NB4 (cell line): Measurements from ENCODE around the gene RUFY1.
A peak's percentile ranks its signal among the peaks of the same experiment; 100 is the strongest.

Experiments
- MYC ChIP-seq: IDR thresholded peaks from 2 replicates; pipeline ENCODE4 v1.6.1; 2011; ENCODE audit warnings: low read depth, low read length
- POLR2A ChIP-seq: IDR thresholded peaks from 2 replicates; pipeline ENCODE4 v1.6.1; 2011; ENCODE audit warnings: mild to moderate bottlenecking; ENCODE audit not compliant: insufficient read length; ENCODE audit errors: extremely low read depth
- TF ChIP-seq, protein P1 (sequence below): IDR thresholded peaks from one replicate; pipeline ENCODE4 v1.5.1; 2012; ENCODE audit warnings: low read depth, low read length

DNA sequence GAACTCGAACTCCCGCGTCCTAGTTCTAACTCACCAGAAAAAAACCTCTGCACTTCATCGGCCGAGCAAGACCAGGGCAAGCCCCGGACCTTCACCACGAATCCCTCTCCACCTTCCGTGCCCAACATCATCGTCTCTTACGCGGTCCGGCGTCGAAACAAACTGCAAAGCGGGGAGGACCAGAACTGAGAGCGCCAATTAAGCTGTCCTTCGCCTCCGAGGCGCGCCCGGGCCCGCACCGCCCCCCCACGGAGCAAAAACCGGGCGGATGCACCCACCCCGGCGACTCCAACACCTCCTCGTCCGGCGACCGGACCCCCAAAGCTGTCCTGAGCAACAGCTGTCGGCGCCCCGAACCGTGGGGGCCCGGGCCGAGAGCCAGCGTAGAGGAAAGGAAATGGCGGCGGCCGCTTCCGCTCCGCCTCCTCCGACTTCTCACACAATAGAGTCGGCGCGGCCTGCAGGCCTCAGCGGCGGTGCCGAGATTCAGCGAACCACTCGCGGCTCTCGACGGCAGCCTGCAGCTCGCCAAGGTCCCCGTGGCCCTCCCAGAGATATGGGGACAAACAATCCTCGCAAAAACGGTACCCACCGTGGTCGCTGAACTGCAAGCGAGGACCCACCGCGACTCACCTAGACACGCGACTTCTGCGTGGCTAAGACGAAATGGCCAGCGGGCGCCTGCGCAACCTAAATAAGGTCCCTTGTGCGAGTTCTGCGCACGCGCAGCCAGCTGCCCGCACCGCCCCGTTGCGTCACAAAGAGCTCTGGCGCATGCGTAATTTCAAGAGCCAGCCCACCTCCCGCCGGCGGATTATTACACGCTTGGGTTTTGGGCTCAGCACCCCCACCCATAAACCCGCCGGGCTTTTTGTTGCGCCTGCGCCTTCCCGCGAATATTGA is 72.9 kb downstream of the RUFY1 start, which contains the start of gene HNRNPH1:
- TF ChIP-seq, protein P1, sequence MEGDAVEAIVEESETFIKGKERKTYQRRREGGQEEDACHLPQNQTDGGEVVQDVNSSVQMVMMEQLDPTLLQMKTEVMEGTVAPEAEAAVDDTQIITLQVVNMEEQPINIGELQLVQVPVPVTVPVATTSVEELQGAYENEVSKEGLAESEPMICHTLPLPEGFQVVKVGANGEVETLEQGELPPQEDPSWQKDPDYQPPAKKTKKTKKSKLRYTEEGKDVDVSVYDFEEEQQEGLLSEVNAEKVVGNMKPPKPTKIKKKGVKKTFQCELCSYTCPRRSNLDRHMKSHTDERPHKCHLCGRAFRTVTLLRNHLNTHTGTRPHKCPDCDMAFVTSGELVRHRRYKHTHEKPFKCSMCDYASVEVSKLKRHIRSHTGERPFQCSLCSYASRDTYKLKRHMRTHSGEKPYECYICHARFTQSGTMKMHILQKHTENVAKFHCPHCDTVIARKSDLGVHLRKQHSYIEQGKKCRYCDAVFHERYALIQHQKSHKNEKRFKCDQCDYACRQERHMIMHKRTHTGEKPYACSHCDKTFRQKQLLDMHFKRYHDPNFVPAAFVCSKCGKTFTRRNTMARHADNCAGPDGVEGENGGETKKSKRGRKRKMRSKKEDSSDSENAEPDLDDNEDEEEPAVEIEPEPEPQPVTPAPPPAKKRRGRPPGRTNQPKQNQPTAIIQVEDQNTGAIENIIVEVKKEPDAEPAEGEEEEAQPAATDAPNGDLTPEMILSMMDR = no peak
- TF ChIP-seq POLR2A (peak; percentile 100), MYC (peak; percentile 88)
